ACC112 (cell line): ENCODE measurements around the gene USB1.
A peak's percentile ranks its signal among the peaks of the same experiment; 100 is the strongest.

ENCODE experiments used
- H2AFZ ChIP-seq: fragments of 200-600 bp; sonication (generic); one replicate; pipeline ENCODE4 v1.6.0; 2017; ENCODE audit warnings: antibody characterized with exemption, low read length; ENCODE audit not compliant: unreplicated experiment
- H3K27ac ChIP-seq: fragments of 200-600 bp; sonication (generic); 2 replicates; pipeline ENCODE4 v1.5.1; 2014; ENCODE audit warnings: low read depth, mild to moderate bottlenecking, antibody characterized with exemption, low read length, moderate library complexity
- H3K27me3 ChIP-seq: fragments of 200-600 bp; sonication (generic); 2 replicates; pipeline ENCODE4 v1.6.1; 2014; ENCODE audit warnings: mild to moderate bottlenecking, antibody characterized with exemption, low read length, moderate library complexity, mixed read lengths; ENCODE audit not compliant: insufficient read depth
- H3K36me3 ChIP-seq: fragments of 200-600 bp; sonication (generic); 2 replicates; pipeline ENCODE4 v1.6.1; 2016; ENCODE audit warnings: mild to moderate bottlenecking, antibody characterized with exemption, low read length, moderate library complexity, mixed read lengths; ENCODE audit not compliant: insufficient read depth
- H3K4me1 ChIP-seq: fragments of 200-600 bp; sonication (generic); one replicate; pipeline ENCODE4 v1.6.1; 2016; ENCODE audit warnings: low read length, mixed read lengths; ENCODE audit not compliant: insufficient read depth, unreplicated experiment, control insufficient read depth
- H3K4me3 ChIP-seq: fragments of 200-600 bp; sonication (generic); 2 replicates; pipeline ENCODE4 v1.5.1; 2014; ENCODE audit warnings: mild to moderate bottlenecking, low read depth, low read length
- H3K79me2 ChIP-seq: fragments of 200-600 bp; sonication (generic); one replicate; pipeline ENCODE4 v1.6.0; 2016; ENCODE audit warnings: low read length; ENCODE audit not compliant: control insufficient read depth, unreplicated experiment, insufficient read depth

The USB1 gene

GRCh38 chr16:58026139-58026704, 25.0 kb downstream of the USB1 start:
- Histone ChIP-seq H3K4me3 (peak overlapping the region; percentile 82), H3K27me3 (peaks cover 9% of the 10 kb centered on the region; the same call in 1 of the 2 replicates), H3K27ac (no peak overlapping the region), H3K4me1 (peaks cover 27% of the 10 kb centered on the region), H3K36me3 (no peaks in the 10 kb centered on the region), H2AFZ (peak overlapping the region; percentile 57), H3K79me2 (no peaks in the 10 kb centered on the region)

- peaks cover 9% of the 10 kb centered on the region; the same call in 1 of the 2 replicates for H3K27me3 ChIP-seq
- no peaks in the 10 kb centered on the region for H3K79me2 ChIP-seq
- H3K27ac ChIP-seq: no peak overlapping the region
- H3K4me1 ChIP-seq: peaks cover 22% of the 10 kb centered on the region
- H3K36me3 ChIP-seq: no peaks in the 10 kb centered on the region
- peak overlapping the region; percentile 57 for H2AFZ ChIP-seq
- H3K4me3 ChIP-seq: peak overlapping the region; percentile 82
Observed at GRCh38 chr16:58026705-58027160, 25.5 kb downstream of the USB1 start.

- Histone ChIP-seq H2AFZ (peak overlapping the region; percentile 10), H3K4me1 (peaks cover 16% of the 10 kb centered on the region), H3K36me3 (no peaks in the 10 kb centered on the region), H3K27ac (no peak overlapping the region), H3K27me3 (peaks cover 9% of the 10 kb centered on the region; the same call in 1 of the 2 replicates), H3K79me2 (no peaks in the 10 kb centered on the region), H3K4me3 (peak overlapping the region; percentile 82)
Observed at GRCh38 chr16:58027161-58027915, 26.1 kb downstream of the USB1 start.

GRCh38 chr16:58027916-58028455, 26.8 kb downstream of the USB1 start:
- H3K4me3 ChIP-seq: no peak overlapping the region

GRCh38 chr16:58028541-58029070, 27.4 kb downstream of the USB1 start:
- Histone ChIP-seq H3K36me3 (no peaks in the 10 kb centered on the region), H3K27me3 (peaks cover 9% of the 10 kb centered on the region; the same call in 1 of the 2 replicates), H3K79me2 (no peaks in the 10 kb centered on the region), H3K4me3 (no peak overlapping the region), H3K4me1 (peaks cover 3% of the 10 kb centered on the region), H2AFZ (no peak overlapping the region), H3K27ac (no peak overlapping the region)

More at GRCh38 chr16:58027916-58028455, 26.8 kb downstream of the USB1 start:
- Histone ChIP-seq H3K27ac (no peak overlapping the region), H3K4me1 (peaks cover 9% of the 10 kb centered on the region), H2AFZ (no peak overlapping the region), H3K27me3 (peaks cover 9% of the 10 kb centered on the region; the same call in 1 of the 2 replicates), H3K79me2 (no peaks in the 10 kb centered on the region), H3K36me3 (no peaks in the 10 kb centered on the region)

GRCh38 chr16:58029410-58029809, 28.2 kb downstream of the USB1 start:
- peaks cover 9% of the 10 kb centered on the region; the same call in 1 of the 2 replicates for H3K27me3 ChIP-seq

GRCh38 chr16:58030136-58030840, 29.1 kb downstream of the USB1 start:
- Histone ChIP-seq H3K4me1 (peaks cover 3% of the 10 kb centered on the region), H3K36me3 (no peaks in the 10 kb centered on the region), H3K4me3 (no peak overlapping the region), H3K79me2 (no peaks in the 10 kb centered on the region), H2AFZ (no peak overlapping the region), H3K27ac (no peak overlapping the region), H3K27me3 (peaks cover 9% of the 10 kb centered on the region; the same call in 1 of the 2 replicates)

More at GRCh38 chr16:58029410-58029809, 28.2 kb downstream of the USB1 start:
- Histone ChIP-seq H3K27ac (no peak overlapping the region), H3K4me1 (peaks cover 3% of the 10 kb centered on the region), H3K4me3 (no peak overlapping the region), H2AFZ (no peak overlapping the region), H3K36me3 (no peaks in the 10 kb centered on the region), H3K79me2 (no peaks in the 10 kb centered on the region)

- no peak overlapping the region for H2AFZ ChIP-seq
- H3K27me3 ChIP-seq: peaks cover 9% of the 10 kb centered on the region; the same call in 1 of the 2 replicates
- H3K27ac ChIP-seq: no peak overlapping the region
- H3K4me3 ChIP-seq: no peak overlapping the region
- H3K79me2 ChIP-seq: no peaks in the 10 kb centered on the region
- H3K4me1 ChIP-seq: peaks cover 3% of the 10 kb centered on the region
- H3K36me3 ChIP-seq: no peaks in the 10 kb centered on the region
Observed at GRCh38 chr16:58031016-58031800, 30.0 kb downstream of the USB1 start.

GRCh38 chr16:58032710-58033293, 31.6 kb downstream of the USB1 start:
- Histone ChIP-seq H3K36me3 (no peaks in the 10 kb centered on the region), H2AFZ (no peak overlapping the region), H3K4me1 (peaks cover 3% of the 10 kb centered on the region), H3K4me3 (no peak overlapping the region), H3K27ac (no peak overlapping the region), H3K27me3 (no peaks in the 10 kb centered on the region), H3K79me2 (no peaks in the 10 kb centered on the region)
